Subcutaneous abdominal adipose tissue (tissue), 5 donors: ENCODE data around the gene TTLL8.

Experiments
- H3K27ac ChIP-seq: one replicate; pipeline ENCODE4 v1.7.0; 2013; ENCODE audit warnings: low read depth, mild to moderate bottlenecking, inconsistent platforms, low read length, moderate library complexity
- H3K27me3 ChIP-seq, 5 donors: one replicate each; pipeline ENCODE4 v1.7.0; 2013; ENCODE audit warnings: low read length in 5 of 5, inconsistent platforms in 1 of 5; ENCODE audit not compliant: control insufficient read depth in 5 of 5, insufficient read depth in 4 of 5
- H3K36me3 ChIP-seq, 5 donors: one replicate each; pipeline ENCODE4 v1.7.0; 2013; ENCODE audit warnings: low read length in 5 of 5; ENCODE audit not compliant: control insufficient read depth in 5 of 5, insufficient read depth in 5 of 5
- H3K4me1 ChIP-seq, 5 donors: one replicate each; pipeline ENCODE4 v1.7.0; 2013; ENCODE audit warnings: low read length in 5 of 5, mild to moderate bottlenecking in 3 of 5, moderate library complexity in 1 of 5; ENCODE audit not compliant: control insufficient read depth in 5 of 5, insufficient read depth in 5 of 5
- H3K4me3 ChIP-seq, 5 donors: one replicate each; pipeline ENCODE4 v1.7.0; 2013; ENCODE audit warnings: low read length in 5 of 5, low read depth in 1 of 5
- H3K9ac ChIP-seq, 5 donors: one replicate each; pipeline ENCODE4 v1.7.0; 2013; ENCODE audit warnings: low read length in 5 of 5, mild to moderate bottlenecking in 4 of 5, moderate library complexity in 3 of 5
- H3K9me3 ChIP-seq, 5 donors: one replicate each; pipeline ENCODE4 v1.7.0; 2013; ENCODE audit warnings: low read length in 5 of 5; ENCODE audit not compliant: control insufficient read depth in 5 of 5
- donor health status: healthy.
- donor health status: healthy.
- donor health status: healthy.
- donor health status: healthy.
- donor health status: healthy.

The TTLL8 gene

GRCh38 chr22:50056214-50056972 lies 1.7 kb downstream of the TTLL8 start:
- Histone ChIP-seq H3K4me3 (no peak overlapping the region), H3K4me1 (peaks cover 0 to 13% (median 12%) of the 10 kb centered on the region in 5 donors), H3K9me3 (peaks cover 3 to 22% (median 19%) of the 10 kb centered on the region in 5 donors), H3K9ac (no peak overlapping the region), H3K27me3 (peaks cover 20 to 36% (median 33%) of the 10 kb centered on the region in 5 donors), H3K36me3 (no peaks in the 10 kb centered on the region), H3K27ac (no peak overlapping the region)

GRCh38 chr22:50053861-50054260 lies 4.2 kb downstream of the TTLL8 start:
- Histone ChIP-seq H3K36me3 (no peaks in the 10 kb centered on the region), H3K27ac (no peak overlapping the region), H3K27me3 (peaks cover 0 to 18% (median 12%) of the 10 kb centered on the region in 5 donors), H3K9me3 (peaks cover 3 to 23% (median 20%) of the 10 kb centered on the region in 5 donors), H3K4me1 (peaks cover 0 to 6% (median 5%) of the 10 kb centered on the region in 5 donors), H3K4me3 (no peak overlapping the region), H3K9ac (no peak overlapping the region)

GRCh38 chr22:50051930-50052329 lies 6.2 kb downstream of the TTLL8 start:
- peaks cover 3 to 23% (median 20%) of the 10 kb centered on the region in 5 donors for H3K9me3 ChIP-seq
- no peaks in the 10 kb centered on the region for H3K36me3 ChIP-seq
- no peaks in the 10 kb centered on the region for H3K4me1 ChIP-seq
- H3K27me3 ChIP-seq, result peaks cover 0 to 13% (median 9%) of the 10 kb centered on the region in 5 donors
- H3K4me3 ChIP-seq, result no peak overlapping the region
- H3K9ac ChIP-seq, result no peak overlapping the region
- H3K27ac ChIP-seq, result no peak overlapping the region

GRCh38 chr22:50049299-50050195 lies 8.6 kb downstream of the TTLL8 start:
- H3K36me3 ChIP-seq, result no peaks in the 10 kb centered on the region
- H3K9me3 ChIP-seq, result peaks cover 3 to 23% (median 20%) of the 10 kb centered on the region in 5 donors
- H3K27ac ChIP-seq, result no peak overlapping the region
- no peak overlapping the region for H3K4me3 ChIP-seq
- H3K9ac ChIP-seq, result no peak overlapping the region
- H3K4me1 ChIP-seq, result no peaks in the 10 kb centered on the region
- peaks cover 8 to 21% (median 9%) of the 10 kb centered on the region in 5 donors for H3K27me3 ChIP-seq

- Histone ChIP-seq H3K36me3 (no peaks in the 10 kb centered on the region), H3K27me3 (peaks cover 8 to 20% (median 9%) of the 10 kb centered on the region in 5 donors)
Measured at GRCh38 chr22:50048836-50049235, 9.3 kb downstream of the TTLL8 start.

GRCh38 chr22:50048061-50048765 lies 9.9 kb downstream of the TTLL8 start:
- peaks cover 0 to 15% (median 7%) of the 10 kb centered on the region in 5 donors for H3K9me3 ChIP-seq
- H3K27ac ChIP-seq, result no peak overlapping the region
- H3K36me3 ChIP-seq, result no peaks in the 10 kb centered on the region
- no peak overlapping the region for H3K9ac ChIP-seq
- no peak overlapping the region for H3K4me3 ChIP-seq
- H3K27me3 ChIP-seq, result peaks cover 8 to 20% (median 9%) of the 10 kb centered on the region in 5 donors
- no peaks in the 10 kb centered on the region for H3K4me1 ChIP-seq

More at GRCh38 chr22:50048836-50049235, 9.3 kb downstream of the TTLL8 start:
- Histone ChIP-seq H3K4me1 (no peaks in the 10 kb centered on the region), H3K9me3 (peaks cover under 1 to 19% (median 13%) of the 10 kb centered on the region in 5 donors), H3K4me3 (no peak overlapping the region), H3K27ac (no peak overlapping the region), H3K9ac (no peak overlapping the region)

- Histone ChIP-seq H3K4me1 (no peaks in the 10 kb centered on the region), H3K27me3 (peaks cover 8 to 20% (median 9%) of the 10 kb centered on the region in 5 donors), H3K4me3 (no peak overlapping the region), H3K9me3 (peaks cover 0 to 7% (median 2%) of the 10 kb centered on the region in 5 donors), H3K27ac (no peak overlapping the region), H3K9ac (no peak overlapping the region), H3K36me3 (no peaks in the 10 kb centered on the region)
Measured at GRCh38 chr22:50047346-50047745, 10.8 kb downstream of the TTLL8 start.

- Histone ChIP-seq H3K27me3 (peaks cover 8 to 20% (median 9%) of the 10 kb centered on the region in 5 donors), H3K4me1 (no peaks in the 10 kb centered on the region), H3K9me3 (peaks cover 0 to 6% (median 0%) of the 10 kb centered on the region in 5 donors), H3K4me3 (no peak overlapping the region), H3K27ac (no peak overlapping the region), H3K9ac (no peak overlapping the region), H3K36me3 (no peaks in the 10 kb centered on the region)
Measured at GRCh38 chr22:50046481-50047245, 11.4 kb downstream of the TTLL8 start.

GRCh38 chr22:50046019-50046415 lies 12.1 kb downstream of the TTLL8 start:
- Histone ChIP-seq H3K27ac (no peak overlapping the region), H3K9ac (no peak overlapping the region), H3K27me3 (peaks cover 8 to 20% (median 13%) of the 10 kb centered on the region in 5 donors), H3K4me3 (no peak overlapping the region), H3K9me3 (no peaks in the 10 kb centered on the region), H3K4me1 (no peaks in the 10 kb centered on the region), H3K36me3 (no peaks in the 10 kb centered on the region)
